ENCODE results near the gene MLST8. TPM values are rescaled to one million over a fixed set of nuclear protein-coding genes. Genes with fewer than 3 reads are reported as not detected.

Gene MLST8, protein sequence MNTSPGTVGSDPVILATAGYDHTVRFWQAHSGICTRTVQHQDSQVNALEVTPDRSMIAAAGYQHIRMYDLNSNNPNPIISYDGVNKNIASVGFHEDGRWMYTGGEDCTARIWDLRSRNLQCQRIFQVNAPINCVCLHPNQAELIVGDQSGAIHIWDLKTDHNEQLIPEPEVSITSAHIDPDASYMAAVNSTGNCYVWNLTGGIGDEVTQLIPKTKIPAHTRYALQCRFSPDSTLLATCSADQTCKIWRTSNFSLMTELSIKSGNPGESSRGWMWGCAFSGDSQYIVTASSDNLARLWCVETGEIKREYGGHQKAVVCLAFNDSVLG
- 10 to 100 TPM; 19.3 to 28.8 (median 23.6) TPM for total RNA-seq
- polyA plus RNA-seq: 10 to 100 TPM; 38.8 to 43.1 TPM
- long read RNA-seq, donor 1, transcript MLST8-203 (9 exons, 1,691 nt): minor isoform, 9 of 64 reads
- long read RNA-seq, donor 1, transcript MLST8-215 (9 exons, 1,861 nt): minor isoform, 7 of 64 reads
- long read RNA-seq, donor 1, transcript MLST8-232 (9 exons, 1,870 nt): major isoform, 17 of 64 reads
- long read RNA-seq, donor 1, partial matches to known transcripts: 11 of 64 reads
- long read RNA-seq, donor 1, other reads (novel, unspliced or antisense): 11 of 64 reads
- long read RNA-seq, donor 2, transcript MLST8-203 (9 exons, 1,691 nt): minor isoform, 12 of 68 reads
- long read RNA-seq, donor 2, transcript MLST8-232 (9 exons, 1,870 nt): major isoform, 16 of 68 reads
- long read RNA-seq, donor 2, transcript MLST8-215 (9 exons, 1,861 nt): minor isoform, 6 of 68 reads
- long read RNA-seq, donor 2, partial matches to known transcripts: 12 of 68 reads
- long read RNA-seq, donor 2, other reads (novel, unspliced or antisense): 12 of 68 reads
- long read RNA-seq, donor 3, transcript MLST8-215 (9 exons, 1,861 nt): minor isoform, 7 of 78 reads
- long read RNA-seq, donor 3, transcript MLST8-232 (9 exons, 1,870 nt): major isoform, 39 of 78 reads
- long read RNA-seq, donor 3, transcript MLST8-230 (8 exons, 2,116 nt): minor isoform, 5 of 78 reads
- long read RNA-seq, donor 3, partial matches to known transcripts: 15 of 78 reads
- long read RNA-seq, donor 3, other reads (novel, unspliced or antisense): 6 of 78 reads

DNA sequence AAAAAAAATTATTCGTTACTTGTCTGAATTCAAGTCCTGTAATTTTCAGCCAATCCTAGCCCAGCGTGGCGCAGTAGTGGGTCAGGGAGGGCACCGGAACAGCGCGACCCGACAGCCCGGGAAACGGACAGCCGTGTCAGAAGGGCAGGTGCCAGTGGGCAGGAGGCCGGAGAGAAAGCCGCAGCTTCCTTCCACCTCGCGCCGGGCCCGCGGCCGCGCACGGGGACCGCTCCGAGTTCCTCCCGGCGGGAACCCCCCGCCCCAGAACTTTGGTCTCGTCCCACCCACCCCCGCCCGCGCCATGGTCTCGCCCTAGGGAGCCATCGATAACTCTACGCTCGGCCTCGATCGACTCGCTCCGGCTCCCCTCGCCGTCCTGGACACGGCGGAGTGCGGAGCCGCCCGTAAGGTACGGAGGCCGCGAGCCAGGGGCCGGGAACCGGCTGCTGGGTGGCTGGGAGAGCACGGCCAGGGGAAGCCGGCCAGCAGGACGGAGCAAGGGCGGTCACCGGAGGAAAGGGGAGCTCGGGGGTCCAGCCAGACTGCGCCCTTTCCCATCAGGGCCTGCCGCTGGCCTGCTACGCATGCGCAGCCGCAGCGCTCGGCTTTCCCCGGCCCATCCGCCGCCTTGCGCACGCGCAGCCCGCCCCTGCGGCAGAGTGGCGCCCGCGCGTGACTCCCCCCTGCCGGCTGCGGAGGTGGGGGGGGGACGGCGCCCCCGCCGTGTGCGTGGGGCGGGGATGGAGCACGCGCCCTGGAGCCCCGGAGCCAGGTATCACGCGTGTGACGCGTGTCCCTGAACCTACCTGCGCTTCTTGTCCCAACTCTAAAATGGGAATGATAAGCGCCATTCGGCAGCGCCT, at the start of gene MLST8:
MLST8 (plus strand) TSS at position 351 of the 863 bp plus-strand sequence. CDS start 632 bp downstream, outside the sequence.
- Histone ChIP-seq H3K9me3 (no peaks in the 10 kb centered on the region), H3K4me3 (peak within 1 kb of the TSS; percentile 56 to 88 (median 76)), H3K36me3 (peaks cover 0 to 38% (median 18%) of the 10 kb centered on the region in 9 donors), H3K4me1 (peaks cover 9 to 30% (median 15%) of the 10 kb centered on the region in 9 donors), H3K27me3 (no peaks in the 10 kb centered on the region), H3K27ac (peak within 1 kb of the TSS; percentile 93 to 100 (median 98))
- DNase-seq (peak; percentile 82 to 91), ATAC-seq (peak; percentile 76 to 91 (median 86))
- TF ChIP-seq, protein P1, sequence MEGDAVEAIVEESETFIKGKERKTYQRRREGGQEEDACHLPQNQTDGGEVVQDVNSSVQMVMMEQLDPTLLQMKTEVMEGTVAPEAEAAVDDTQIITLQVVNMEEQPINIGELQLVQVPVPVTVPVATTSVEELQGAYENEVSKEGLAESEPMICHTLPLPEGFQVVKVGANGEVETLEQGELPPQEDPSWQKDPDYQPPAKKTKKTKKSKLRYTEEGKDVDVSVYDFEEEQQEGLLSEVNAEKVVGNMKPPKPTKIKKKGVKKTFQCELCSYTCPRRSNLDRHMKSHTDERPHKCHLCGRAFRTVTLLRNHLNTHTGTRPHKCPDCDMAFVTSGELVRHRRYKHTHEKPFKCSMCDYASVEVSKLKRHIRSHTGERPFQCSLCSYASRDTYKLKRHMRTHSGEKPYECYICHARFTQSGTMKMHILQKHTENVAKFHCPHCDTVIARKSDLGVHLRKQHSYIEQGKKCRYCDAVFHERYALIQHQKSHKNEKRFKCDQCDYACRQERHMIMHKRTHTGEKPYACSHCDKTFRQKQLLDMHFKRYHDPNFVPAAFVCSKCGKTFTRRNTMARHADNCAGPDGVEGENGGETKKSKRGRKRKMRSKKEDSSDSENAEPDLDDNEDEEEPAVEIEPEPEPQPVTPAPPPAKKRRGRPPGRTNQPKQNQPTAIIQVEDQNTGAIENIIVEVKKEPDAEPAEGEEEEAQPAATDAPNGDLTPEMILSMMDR (IDR thresholded peaks at IDR 0.05): peak in 7 of 9 donors; percentile 8 to 41 (median 18)
- intact Hi-C loops (cut with DNase I): loop anchor here in 1 of 10 donors (5.0 kb wide), 1 partner anchor 48 kb away; the partner anchor contains the start of gene TRAF7
- WGBS, 2 donors: 0 to 1% methylated on average over 81 to 93 of the region's 93 CpGs

DNA sequence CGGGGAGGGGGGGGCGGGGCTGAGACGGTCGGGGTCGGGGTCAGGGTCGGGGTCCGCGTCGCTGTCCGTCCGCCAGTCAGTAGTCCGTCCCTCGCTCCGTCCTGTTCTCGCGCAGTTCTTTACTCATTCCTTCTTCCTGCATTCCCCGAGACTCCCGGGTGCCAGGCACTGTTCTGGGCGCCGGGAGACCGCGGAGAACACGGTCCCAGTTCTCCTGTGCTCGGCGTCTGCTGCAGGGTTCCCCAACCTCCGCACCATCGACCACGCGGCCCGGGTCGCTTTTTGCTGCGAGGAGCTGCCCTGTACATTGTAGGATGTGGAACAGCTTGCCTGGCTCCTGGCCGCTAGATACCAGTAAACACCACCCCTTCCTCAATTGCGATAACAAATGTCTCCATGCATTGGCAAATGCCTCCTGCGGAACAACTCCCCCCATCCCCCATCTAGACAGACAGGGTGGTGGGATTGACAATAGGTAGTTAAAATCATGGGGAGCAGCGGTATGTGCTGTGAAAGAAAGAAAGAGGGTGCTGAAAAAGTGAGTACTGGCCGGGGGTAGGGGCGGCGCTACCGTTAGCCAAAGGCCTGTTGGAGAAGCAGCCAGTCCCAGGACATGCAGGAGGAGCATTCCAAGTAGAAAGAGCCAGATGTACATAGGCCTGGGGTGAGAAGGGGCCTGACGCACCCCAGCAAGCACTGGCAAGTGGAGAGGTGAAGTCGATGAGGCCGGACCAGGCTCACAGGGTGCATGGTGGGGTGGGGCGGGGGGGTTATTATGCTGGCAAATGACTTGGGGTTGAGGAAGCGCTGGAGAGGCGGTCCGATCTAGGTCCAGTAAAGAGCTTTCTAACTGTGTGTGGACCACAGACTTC, 49.0 kb upstream of the MLST8 start:
- Histone ChIP-seq H3K4me3 (peak overlapping the region; percentile 50 to 92 (median 80)), H3K9me3 (no peaks in the 10 kb centered on the region), H3K4me1 (peaks cover 37 to 86% (median 73%) of the 10 kb centered on the region in 9 donors), H3K36me3 (peaks cover 0 to 28% (median 2%) of the 10 kb centered on the region in 9 donors), H3K27ac (peak overlapping the region in 9 of 10 donors; percentile 11 to 89 (median 82)), H3K27me3 (no peaks in the 10 kb centered on the region)
- ATAC-seq: no peak
- intact Hi-C loops (cut with DNase I): loop anchor here in 3 of 10 donors (5.0 to 10.0 kb wide), 3 partner anchors 51 to 349 kb away; partner anchors contain the start of genes ECI1 (in 1 of the 3) and MLST8 (in 1 of the 3)
- TF ChIP-seq, protein P1 (IDR thresholded peaks at IDR 0.05): no peak
- DNase-seq: no peak
- WGBS, 2 donors: 7 to 8% methylated on average over 43 to 47 of the region's 47 CpGs

DNA sequence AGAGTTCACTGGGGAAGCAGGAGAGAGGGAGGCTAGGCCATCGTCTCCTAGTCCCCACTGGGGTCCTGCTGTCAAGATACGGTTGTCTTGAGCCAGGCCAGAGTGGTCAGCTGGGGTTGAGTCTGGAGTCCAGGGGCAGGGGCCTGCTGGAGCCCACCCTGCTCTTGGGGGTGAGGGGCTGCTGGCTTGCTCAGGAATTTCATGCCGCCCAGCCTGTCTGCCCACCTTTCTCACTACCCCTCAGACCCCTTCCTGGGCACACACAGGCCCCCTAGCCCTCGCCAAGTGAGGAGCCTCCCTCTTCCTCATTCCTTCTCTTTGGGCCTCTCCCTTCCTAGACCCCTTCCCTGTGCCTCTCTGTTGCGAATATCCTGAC, 48.4 kb upstream of the MLST8 start:
- no peaks in the 10 kb centered on the region for H3K9me3 ChIP-seq
- TF ChIP-seq, protein P1 (IDR thresholded peaks at IDR 0.05): no peak
- peaks cover 0 to 22% (median 0%) of the 10 kb centered on the region in 9 donors for H3K36me3 ChIP-seq
- peak overlapping the region in 7 of 10 donors; percentile 68 to 92 (median 85) for H3K4me3 ChIP-seq
- 73 to 89% methylated on average over 4 to 5 of the region's 5 CpGs for WGBS, 2 donors
- DNase-seq: no peak
- ATAC-seq: no peak
- intact Hi-C loops (cut with DNase I): loop anchor here in 3 of 10 donors (5.0 to 10.0 kb wide), 3 partner anchors 50 to 348 kb away; partner anchors contain the start of genes ECI1 (in 1 of the 3) and MLST8 (in 1 of the 3)
- H3K4me1 ChIP-seq: peaks cover 35 to 84% (median 71%) of the 10 kb centered on the region in 9 donors
- no peaks in the 10 kb centered on the region for H3K27me3 ChIP-seq
- H3K27ac ChIP-seq: peak overlapping the region in 3 of 10 donors; percentile 69 to 89 (median 84)
